ENCODE data around the gene SDR42E1.
"Not testable (repeated sequence)": the region's sequence is repeated elsewhere in the genome, so short reads cannot be mapped to it uniquely, and the experiment has no call there.

SDR42E1 gene

DNA sequence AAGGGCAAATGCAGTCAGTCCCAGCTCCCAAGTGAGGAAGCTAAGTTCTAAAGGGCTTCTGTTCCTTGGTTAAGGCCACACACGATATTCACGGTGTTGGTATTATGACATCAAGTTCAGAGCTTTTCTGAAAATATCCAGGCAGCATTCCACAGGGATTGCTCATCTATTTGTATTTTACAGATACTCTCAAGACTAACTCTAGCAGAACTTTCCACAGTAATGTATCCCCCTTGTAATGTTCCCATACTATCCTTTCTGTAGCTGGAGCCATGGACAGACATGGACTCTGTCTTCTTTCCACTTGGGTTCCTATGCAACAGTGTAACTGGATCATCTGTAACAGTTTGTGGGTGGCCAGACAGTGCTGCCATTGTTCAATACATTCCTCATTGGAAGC is 13.5 kb downstream of the SDR42E1 start:
- no peak for DNase-seq

DNA sequence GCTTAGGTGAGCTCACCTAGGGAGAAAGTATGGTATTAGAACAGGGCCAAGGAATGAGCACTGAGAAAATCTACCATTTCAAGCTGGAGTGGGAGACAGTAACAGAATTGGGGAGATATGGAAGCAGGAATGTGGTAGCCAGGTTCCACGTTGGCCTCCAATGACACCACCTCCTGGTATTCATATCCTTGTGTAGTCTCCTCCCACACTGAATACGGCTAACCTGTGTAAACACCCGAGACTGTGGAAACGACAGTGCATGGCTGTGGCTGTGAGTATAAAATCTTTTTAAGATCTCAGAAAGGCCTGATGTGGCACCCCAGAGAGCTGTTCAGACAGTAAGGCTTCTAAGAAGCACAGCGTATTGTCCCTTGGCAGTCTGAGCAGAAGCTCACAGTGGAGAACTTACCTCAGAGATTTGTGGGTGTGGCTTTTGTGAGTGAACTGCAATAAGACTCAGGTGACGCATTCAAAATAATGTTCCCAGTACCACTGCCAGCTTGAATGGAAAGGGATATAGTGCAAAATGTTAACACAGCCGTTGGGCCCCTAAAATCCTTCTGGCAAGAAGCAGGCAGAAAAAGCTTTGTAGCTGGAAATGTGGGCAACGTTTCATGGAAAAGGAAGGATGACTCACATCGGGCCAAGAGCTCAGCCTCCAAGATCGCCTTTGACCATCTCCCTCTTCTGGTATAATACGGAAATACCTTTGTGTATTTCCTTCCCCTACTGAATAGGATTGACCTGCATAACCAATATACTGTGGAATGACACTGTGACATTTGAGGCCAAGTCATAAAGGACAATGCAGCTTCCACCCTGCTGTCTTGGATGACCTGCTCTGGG is 14.4 kb downstream of the SDR42E1 start:
- no peak for DNase-seq

DNA sequence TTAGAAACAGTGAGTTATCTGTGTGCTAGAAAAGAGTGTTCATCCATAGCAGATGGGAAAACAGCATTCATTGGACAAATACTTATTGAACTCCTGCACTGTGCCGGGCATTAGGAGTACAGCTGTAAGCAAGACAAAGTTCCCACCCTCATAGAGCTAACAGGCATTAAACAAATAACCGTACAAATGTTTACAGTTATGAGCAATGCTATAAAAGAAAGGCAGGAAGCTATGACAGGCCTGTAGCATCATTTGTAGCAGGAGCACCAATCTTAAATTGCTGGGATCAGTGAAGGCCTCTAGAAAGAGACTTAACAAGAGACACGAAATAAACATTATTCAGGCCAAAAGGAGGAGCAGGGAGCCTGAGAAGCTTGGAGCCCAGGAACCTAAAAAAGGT is 15.6 kb downstream of the SDR42E1 start:
- no peak for DNase-seq

DNA sequence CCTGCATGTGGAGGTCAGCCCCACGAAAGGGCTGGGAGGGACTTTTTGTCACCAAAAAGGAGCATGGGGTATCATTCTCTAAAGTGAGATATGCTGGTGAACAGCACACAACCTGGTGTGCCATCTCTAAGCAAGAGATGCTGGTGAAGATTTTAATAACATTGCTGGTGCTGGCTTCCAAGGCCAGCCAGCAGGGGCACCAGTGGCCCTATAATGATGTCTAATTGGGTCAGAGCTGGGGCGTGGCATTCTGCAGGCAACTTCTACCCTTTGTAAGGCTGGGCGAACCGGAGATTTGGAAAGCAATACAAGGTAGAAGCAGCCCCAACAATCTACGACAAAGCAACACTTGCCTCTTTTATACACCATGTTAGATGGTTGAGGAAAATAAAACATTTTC is 16.8 kb downstream of the SDR42E1 start:
- no peak for DNase-seq

DNA sequence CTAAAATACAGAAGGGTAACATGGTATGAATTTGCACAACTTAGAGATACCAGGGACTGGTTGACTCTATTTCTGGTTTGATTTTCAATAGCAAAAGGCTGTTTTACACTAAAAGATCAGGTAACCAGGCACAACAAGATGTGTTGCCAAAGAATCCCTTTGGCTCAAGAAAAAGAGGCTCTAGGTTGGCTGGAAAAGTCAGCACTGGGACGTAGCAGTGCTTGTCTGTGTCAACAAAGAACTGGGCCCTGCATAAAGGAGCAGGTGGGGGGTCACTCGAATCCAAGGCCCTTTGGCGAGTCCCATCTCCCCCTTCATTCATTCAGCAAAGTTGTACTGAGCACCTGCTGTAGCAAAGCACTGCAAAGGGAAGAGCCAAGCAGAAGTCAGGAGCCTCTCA is 18.4 kb downstream of the SDR42E1 start:
- no peak for DNase-seq

DNA sequence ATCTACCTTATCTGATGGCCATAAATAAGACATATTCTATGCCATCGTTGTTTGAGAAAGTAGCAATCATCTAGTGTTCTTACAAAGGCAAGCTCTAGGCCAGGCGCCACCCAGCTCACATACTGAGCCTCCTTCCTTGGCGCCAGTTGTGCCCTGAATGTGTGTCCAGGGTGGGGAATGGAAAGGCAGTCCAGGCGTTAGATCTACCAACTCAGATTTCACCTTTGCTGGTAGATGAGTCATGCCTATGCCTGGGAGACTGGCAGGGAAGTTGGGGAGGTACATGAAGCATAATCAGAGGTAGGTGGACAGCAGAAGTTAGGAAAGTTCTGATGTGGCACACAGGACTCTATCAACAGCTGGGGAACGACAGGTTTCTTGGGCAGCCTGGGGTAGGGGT is 23.6 kb downstream of the SDR42E1 start:
- no peak for DNase-seq

DNA sequence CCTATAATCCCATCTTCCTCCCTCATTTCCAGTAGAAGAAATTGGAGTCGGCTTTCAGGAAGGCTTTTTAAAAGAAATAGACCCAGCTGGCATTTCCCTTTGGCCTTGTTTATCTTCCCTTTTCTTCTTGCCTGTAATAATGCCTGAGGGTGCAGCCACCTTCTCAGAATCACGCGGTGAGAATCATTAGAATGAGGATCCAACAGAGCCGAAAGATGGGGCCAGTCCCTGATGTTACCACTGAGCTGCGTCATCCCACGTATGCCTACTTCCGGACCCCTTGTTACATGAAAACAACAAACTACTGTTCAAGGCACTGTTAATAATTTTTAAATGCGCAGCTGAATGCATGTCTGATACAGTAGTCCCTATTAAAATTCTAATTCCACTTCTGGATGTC is 24.1 kb downstream of the SDR42E1 start:
- DNase-seq = no peak

DNA sequence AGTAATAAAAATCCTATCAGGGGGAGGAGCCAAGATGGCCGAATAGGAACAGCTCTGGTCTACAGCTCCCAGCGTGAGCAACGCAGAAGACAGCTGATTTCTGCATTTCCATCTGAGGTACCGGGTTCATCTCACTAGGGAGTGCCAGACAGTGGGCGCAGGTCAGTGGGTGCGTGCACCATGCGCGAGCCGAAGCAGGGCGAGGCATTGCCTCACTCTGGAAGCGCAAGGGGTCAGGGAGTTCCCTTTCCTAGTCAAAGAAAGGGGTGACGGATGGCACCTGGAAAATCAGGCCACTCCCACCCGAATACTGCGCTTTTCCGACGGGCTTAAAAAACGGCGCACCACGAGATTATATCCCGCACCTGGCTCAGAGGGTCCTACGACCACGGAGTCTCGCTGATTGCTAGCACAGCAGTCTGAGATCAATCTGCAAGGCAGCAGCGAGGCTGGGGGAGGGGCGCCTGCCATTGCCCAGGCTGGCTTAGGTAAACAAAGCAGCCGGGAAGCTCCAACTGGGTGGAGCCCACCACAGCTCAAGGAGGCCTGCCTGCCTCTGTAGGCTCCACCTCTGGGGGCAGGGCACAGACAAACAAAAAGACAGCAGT is 33.8 kb downstream of the SDR42E1 start:
- DNase-seq = not testable (repeated sequence)

DNA sequence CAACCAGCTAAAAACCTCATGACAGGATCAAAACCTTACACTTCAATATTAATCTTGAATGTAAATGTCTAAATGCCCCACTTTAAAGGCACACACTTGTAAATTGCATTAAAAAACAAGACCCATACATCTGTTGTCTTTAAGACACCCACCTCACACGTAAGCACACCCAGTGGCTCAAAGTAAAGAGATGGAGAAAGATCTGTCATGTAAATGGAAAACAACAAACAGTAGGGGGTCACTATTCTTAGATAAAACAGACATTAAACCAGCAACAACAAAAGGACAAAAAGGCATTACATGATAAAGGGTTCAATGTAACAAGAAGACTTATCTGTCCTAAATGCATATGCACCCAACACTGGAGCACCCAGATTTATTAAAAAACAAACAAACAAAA is 35.6 kb downstream of the SDR42E1 start:
- DNase-seq = no peak

DNA sequence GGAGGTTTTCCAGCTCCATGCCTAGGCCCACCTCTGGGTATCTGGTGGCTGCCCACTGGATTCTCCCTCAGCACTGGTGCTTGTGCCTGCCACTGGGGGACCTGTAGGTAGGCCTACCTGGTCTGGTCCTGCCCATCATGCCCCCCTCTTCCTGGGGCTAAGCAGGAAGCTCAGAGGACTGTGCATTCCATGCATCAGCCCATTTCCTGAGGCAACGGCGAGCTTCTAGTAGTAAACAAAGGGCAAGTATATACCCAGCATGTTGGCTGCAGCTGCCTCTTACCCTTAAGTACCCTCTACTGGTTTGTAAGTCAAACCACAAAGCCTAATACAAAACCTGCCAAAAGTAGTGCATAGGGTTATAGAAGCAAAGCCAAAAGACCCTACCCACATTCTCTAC is 37.5 kb downstream of the SDR42E1 start:
- no peak for DNase-seq

DNA sequence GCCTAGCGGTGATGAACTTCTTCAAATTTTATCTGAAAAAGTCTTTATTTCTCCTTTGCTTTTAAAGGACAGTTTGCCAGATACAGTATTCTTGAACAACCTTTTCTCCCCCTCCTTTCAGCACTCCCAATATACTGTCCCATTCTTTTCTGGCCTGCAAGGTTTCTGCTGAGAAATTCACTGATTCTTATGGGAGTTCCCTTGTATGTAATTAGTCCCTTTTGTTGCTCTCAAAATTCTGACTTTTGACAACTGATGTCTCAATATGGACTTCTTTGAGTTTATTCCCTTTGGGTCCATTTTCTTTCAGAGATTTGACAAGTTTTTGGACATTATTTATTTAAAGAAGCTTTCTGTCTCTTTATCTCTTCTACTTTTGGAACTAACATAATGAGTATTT is 39.4 kb downstream of the SDR42E1 start:
- DNase-seq = no peak

DNA sequence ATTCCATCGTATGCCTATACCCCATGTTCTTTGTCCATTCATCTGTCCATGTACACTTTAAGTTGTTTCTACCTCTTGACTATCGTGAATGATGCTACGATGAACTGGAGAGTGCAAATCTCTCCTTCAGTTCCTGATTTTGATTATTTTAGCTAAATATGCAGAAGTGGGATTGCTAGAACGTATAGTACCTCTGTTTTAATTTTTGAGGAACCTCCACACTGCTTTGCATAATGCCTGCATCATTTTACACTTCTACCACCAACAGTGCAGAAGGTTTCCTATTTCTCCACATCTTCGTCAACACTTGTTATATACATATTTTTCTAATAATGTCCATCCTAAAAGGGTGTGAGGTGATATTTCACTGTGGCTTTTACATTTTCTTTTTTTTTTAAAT is 43.9 kb downstream of the SDR42E1 start:
- DNase-seq = no peak

DNA sequence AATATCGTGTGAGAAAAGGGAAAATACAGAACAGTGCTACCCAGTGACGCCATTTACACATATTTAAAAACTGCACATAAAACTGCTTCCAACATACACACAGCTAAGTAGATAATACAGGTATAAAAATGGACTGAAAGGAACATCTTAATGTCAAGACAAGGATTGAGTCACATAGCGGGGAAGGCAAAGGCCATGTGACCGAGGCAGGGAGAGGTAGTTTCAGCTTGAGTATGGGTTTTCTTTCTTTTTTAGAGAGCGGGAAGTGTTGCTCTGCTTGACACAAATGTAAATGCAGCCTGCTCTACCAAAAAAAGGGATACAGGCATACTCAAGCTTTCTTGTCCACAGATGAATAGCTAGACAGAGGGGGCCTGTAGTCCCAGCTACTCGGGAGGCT is 46.5 kb downstream of the SDR42E1 start:
- DNase-seq = no peak

DNA sequence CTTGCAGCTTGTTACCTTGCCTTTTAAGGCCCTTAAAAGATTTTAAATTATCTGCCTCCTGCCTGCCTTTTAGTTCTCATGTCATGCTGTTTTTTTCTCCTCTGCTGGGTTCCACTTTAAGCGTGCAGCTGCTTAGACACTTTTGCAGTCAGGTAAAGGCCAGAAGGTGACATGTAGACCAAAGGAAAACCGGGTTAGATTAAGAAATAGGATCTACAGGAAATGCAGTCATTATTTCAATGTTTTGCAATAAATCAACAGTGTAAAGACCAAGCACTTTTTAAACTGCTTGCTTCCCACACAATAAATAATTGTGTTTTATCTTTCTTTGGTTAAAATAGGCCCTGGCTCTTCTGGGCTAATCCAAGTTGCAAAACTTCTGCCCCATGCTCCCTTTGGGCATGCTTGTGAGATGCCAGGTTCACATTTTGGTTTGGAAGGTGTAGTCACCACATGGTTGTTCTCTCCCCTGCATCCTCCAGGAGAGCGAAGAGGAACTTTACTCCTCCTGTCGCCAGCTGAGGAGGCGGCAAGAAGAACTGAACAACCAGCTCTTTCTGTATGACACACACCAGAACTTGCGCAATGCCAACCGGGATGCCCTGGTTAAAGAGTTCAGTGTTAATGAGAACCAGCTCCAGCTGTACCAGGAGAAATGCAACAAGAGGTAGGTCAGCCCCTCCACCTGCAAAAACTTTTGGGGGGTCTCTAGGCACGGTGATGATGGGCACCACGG is 54.9 kb downstream of the SDR42E1 start:
- no peak for DNase-seq

DNA sequence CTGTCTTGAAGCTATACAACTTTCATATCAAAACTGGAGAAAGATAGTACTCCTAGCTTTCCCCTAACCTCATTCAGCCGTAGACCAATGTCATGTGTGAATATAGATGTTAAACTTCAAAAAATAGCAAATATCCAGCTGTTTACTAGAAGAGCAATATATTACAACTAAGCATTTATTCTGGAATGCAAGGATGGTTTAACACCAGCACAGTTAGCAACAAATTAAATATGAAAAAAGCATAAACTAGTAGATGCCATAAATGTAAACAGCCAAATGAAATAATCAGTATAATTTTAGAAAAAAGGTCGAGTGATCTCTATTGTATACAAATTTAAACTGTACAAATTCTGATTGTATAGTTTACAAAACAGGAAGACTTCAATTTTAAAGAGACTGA is 59.7 kb downstream of the SDR42E1 start:
- DNase-seq = no peak

DNA sequence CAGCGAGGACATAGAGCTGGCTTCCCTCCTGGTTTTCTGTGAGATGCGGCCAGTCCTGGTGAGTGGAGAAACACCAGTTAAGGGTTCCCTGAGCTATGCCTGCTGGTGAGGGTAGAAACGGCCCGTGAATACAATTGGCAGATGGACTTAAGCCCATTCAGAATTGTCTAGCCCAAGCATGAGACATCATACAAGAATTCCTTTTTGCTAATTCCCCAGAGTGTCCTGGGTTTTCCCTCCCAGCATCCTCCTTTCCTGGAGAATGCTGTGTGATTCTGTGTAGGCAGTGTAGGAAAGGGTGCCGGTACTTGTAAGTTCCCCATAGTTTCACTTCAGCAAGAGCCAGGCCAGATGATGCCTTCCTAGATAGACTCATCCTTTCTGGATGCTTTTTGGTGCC is 65.1 kb downstream of the SDR42E1 start:
- no peak for DNase-seq

DNA sequence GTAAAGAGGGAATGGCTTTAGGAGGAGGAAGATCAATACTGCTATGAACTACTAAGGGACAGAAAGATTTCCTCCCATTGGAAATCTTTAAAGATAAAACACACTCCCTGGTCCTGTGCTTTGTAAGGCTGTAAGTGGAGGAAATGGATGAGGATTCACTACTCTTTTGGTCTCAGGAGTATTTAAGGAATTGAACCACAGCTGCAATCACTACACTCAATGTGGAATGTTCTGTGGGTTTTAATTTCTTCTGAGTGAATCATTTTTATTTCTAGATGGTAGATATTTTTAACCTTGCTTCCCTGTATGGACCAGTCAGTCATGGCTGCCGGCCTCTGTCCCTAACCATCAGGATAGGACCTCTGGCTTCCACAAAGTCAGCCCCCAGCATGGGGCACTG is 65.6 kb downstream of the SDR42E1 start:
- DNase-seq = no peak

DNA sequence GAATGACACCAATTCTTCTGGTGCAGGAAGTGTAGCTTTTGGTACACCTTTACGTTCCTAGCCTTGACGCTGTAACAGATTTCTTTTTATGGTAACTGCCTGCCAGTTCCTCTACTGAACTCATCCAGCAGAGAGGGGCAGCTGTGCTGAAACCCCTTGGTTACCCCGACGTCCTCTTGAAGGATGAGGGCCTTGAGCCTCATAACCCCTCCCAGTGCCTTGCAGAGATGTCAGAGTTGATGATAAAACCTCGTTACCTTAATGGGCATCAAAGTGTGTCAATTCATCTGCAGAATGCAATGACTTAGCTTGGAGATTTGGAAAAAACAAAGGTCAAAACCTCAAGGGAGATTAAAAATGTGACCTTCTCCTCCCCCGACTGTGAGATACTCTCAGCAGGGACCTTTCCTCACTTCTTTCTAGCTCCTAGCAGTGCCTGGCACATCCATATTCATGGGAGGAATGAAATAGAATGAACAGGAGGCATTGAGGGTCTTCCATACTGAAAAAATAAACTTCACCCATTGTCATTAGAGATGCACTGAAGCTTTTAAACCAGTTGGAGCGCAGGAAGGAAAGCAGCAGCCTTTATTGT is 69.2 kb downstream of the SDR42E1 start:
- DNase-seq = no peak

DNA sequence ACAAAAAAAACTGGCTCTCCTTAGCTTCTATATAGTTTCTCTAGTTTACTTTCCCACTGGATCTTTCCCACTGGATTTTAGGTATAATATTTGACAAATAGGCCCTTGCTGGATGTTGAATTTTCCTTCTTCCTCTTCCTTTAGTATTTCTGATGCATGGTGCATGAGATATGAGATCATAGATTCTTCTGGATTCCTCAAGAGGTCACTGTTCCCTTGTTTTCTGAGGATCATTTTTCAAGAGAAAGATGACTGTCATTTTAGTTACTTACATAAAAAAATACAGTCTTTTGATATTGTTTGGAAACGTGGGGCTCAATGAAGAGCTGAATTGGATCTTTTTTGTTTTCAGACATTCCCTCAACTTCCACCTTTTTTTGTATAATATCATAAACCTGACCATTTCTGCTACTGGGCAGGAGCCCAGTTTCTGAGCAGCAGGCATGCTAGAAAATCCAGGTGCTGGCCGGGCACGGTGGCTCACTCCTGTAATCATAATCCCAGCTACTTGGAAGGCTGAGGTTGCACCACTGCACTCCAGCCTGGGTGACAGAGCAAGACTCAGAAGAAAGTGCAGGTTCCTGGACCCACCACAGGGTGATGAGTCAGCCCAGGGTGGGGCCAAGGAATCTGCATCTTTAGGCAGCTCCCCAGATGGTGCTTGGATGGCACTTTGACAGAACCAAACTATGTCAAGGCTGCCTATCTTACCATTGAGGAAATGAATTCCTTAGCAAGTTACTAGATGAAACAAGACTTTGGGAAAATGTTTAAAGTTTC is 70.3 kb downstream of the SDR42E1 start:
- DNase-seq = no peak

DNA sequence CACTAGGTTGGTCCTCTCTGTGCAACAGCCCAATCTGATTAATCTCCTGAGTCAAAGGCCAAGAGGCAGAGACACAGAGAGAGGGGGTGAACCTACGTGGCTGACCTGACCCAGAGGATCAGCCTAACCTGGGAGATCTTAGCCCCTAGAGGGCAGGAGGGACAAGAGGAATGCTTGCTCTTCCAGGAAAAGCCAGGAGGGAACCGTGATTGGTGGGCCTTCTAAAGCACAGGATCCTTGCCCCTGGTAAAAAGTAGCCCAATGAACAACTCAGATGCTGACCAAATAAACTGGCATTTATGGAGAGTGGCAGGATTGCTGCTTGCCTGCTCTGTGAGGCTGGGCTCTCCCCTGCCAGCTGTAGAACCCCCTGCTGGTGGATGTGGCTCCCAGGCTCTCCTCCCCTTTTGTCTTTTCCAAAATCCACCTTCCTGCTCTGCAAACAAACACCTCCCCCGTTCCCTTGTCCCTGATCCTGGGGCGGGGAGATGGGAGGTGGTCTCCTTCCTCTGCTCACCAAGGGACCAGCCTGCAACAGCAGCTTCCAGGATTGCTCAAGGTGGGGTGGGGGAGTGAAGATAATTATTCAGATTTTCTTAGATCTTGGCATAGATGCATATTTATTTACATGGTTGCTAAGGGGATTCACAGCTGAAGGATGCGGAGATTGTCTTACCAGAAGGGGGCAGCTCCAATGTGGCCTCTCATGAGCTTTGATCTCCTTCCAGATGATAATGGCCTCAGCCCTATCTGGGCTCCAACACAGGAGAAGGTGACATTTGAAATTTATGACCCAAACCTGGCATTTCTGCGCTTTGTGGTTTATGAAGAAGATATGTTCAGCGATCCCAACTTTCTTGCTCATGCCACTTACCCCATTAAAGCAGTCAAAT is 71.9 kb downstream of the SDR42E1 start:
- DNase-seq = no peak
